ENCODE measurements around the gene LGALS3BP. TPM values are rescaled to one million over a fixed set of nuclear protein-coding genes. Genes with fewer than 3 reads are reported as not detected.
A peak's percentile ranks its signal among the peaks of the same experiment; 100 is the strongest.
"Not testable (repeated sequence)": the region's sequence is repeated elsewhere in the genome, so short reads cannot be mapped to it uniquely, and the experiment has no call there.

Gene LGALS3BP, protein sequence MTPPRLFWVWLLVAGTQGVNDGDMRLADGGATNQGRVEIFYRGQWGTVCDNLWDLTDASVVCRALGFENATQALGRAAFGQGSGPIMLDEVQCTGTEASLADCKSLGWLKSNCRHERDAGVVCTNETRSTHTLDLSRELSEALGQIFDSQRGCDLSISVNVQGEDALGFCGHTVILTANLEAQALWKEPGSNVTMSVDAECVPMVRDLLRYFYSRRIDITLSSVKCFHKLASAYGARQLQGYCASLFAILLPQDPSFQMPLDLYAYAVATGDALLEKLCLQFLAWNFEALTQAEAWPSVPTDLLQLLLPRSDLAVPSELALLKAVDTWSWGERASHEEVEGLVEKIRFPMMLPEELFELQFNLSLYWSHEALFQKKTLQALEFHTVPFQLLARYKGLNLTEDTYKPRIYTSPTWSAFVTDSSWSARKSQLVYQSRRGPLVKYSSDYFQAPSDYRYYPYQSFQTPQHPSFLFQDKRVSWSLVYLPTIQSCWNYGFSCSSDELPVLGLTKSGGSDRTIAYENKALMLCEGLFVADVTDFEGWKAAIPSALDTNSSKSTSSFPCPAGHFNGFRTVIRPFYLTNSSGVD
- 10.6 TPM for total RNA-seq

DNA sequence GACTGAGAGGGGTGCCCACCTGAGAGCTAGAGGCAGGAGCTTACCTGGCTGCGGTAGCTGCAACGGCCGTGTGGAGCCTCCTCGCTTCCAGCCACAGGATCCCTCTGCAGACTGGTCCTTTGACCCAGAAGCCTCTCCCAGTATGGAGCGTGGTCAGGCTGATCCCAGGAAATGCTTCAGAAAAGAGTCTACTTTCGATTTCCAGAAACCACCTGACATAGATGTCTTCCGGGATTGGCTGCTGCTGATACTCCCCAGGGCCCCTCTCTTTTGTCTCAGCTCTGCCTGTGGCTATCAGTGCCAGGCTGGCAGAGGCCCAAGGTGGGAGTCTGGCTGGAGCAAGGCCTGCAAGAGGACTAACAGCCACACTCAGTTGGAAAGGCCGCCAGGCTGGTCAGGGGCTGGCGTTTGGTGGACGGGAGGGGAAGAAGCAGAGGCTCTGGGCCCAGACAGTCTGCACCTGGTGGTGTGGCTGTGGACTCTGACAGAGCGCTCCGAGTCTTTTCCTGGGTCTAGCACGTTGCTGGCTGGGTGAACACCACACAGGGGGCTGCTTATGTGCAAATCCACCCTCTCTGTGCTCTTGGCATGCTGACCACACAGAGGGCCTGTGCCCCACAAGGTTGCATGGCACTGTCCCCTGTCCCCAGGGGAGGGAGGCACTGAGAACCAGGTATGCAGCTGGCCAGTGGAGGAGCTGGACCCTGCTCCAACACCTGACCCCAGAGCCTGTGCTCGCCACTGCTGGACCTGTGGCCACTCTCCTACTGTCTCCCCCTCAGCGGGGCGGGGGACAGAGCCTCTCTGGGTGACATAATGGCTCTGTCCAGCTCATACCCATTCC is at the start of gene LGALS3BP:
Gene LGALS3BP, minus strand, starts transcription at position 144 of the 844 bp plus-strand sequence. CDS start 2,732 bp downstream, outside the sequence.
- FAIRE-seq: no peak
- DNase-seq (ENCODE audit: low spot score in 2 of 2): peak; percentile 72 to 82

DNA sequence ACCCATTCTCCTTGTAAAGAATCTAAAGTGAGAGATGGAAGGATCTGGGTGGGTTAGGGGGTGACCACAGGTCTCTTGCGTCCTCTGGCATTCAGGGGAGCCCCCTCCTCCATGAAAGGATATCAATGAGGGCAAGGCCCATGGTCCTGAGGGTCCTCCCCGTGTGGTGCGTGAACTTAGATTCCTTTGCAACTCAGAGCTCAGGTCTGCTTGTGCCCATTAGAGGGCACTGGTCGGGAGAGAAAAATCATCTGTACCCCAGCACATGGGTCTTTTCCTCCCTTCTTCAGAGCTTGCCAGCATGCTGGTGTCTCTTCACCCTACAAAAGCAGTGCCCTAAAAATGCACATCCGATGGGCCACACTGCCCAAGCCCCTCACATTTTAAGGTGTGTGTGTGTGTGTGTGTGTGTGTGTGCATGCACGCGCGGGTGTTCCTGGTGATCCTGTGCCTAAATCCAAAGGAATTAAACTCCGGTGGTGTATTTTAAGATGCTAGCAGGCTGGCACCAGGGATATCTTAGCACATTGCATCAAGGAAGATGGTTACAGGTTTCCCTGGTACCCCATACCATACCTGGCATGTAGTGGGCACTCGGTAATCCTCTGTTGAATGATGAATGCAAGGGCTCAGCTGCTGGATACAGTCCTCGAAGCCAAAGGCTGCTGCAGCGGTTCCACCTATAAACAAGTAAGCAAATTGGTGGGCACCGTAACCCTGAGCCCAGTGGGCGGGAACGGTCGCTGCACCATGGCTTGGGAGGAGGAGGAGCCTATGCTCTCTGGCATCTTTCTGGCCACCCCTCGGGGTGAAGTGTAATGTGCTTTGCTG is 49.0 kb upstream of the LGALS3BP start:
- FAIRE-seq: no peak
- no peak for DNase-seq (ENCODE audit: low spot score in 2 of 2)

- FAIRE-seq: no peak
- DNase-seq (ENCODE audit: low spot score in 2 of 2): no peak
Measured at GRCh38 chr17:79027925-79028491, 48.3 kb upstream of the LGALS3BP start.

GRCh38 chr17:79027274-79027924 is 47.7 kb upstream of the LGALS3BP start:
- no peak for DNase-seq (ENCODE audit: low spot score in 2 of 2)

GRCh38 chr17:79026376-79027273 is 46.9 kb upstream of the LGALS3BP start:
- FAIRE-seq (no peak), DNase-seq (ENCODE audit: low spot score in 2 of 2) (no peak)

More at GRCh38 chr17:79027274-79027924, 47.7 kb upstream of the LGALS3BP start:
- no peak for FAIRE-seq

DNA sequence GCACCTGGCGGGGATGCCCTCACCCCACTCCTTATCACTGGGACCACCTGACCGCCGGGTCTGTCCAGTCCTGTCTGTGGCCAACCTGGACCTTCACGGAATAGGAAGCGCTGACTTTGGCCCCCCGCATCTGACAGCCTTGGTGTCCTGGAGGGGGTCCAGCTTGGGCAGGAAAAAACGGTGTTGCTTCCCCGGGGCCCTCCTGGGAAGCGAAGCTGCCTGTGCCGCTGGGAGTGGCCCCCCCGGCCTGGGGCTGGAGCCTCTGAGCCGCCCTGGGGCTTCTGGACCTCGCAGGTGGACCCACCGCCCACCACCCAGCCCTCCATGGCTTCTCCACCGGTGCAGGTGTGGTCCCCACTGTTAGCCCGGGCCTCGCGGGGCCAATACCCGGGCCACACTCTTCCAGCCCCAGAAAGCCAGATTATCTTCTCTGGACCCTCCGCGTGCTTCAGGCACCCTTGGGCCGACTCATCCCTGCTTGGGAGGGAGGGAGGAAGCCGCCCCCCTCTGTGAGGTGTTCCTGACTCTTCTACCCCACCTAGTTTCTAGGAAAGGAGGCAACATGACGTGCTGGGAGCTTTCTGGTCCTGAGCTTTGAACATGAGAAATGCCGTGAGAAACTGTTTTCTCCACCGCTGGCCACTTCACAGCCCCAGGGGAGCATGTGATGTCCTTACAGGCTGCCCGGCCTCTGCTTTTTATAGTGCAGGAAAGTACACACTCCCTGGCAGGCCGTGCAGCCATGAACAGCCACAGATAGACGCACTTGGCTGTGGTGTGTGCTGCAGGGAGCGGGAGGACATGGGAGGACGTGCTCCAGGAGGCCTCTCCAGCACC is 45.4 kb upstream of the LGALS3BP start:
- FAIRE-seq: no peak

DNA sequence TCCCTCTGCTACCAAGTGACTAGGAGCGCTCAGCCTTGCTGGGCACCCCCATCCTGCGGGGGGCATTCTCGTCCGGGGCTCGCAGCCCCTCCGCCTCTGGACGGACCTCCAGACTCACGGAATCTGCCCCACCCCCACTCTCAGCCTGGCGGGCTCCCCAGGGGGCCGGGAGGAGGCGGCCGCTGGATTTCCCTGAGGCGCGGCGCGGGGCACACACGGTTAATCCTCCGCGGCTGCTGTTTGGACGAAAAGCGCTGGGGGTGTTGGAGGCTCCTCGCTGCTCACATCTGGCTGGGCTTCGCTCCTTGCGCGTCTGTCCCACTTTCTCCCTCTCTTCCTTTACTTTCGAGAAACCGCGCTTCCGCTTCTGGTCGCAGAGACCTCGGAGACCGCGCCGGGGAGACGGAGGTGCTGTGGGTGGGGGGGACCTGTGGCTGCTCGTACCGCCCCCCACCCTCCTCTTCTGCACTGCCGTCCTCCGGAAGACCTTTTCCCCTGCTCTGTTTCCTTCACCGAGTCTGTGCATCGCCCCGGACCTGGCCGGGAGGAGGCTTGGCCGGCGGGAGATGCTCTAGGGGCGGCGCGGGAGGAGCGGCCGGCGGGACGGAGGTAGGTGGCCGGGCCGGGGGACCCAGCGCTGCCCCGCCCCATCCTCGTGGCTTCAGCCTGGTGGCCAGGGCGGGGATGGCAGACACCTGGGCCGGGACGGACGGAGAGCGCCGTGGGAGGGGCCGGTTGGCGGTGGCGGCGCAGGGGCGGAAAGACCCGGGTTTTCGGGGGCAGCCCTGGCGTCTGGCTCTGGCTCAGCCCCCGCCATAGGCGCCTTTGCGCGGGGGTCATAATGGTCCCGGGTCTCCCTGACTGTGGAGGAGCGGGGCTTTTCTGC is 44.4 kb upstream of the LGALS3BP start, which contains the start of gene C1QTNF1:
Gene C1QTNF1, plus strand, starts transcription at position 284 of the 886 bp plus-strand sequence. CDS start 19,800 bp downstream, outside the sequence.
- DNase-seq (ENCODE audit: low spot score in 2 of 2) (peak in 1 of 2 donors; percentile 60), FAIRE-seq (no peak)

More for the DNA sequence above, 45.4 kb upstream of the LGALS3BP start:
- DNase-seq (ENCODE audit: low spot score in 2 of 2): no peak

GRCh38 chr17:79023180-79023705 is 43.5 kb upstream of the LGALS3BP start:
- DNase-seq (ENCODE audit: low spot score in 2 of 2) (no peak), FAIRE-seq (no peak)

DNA sequence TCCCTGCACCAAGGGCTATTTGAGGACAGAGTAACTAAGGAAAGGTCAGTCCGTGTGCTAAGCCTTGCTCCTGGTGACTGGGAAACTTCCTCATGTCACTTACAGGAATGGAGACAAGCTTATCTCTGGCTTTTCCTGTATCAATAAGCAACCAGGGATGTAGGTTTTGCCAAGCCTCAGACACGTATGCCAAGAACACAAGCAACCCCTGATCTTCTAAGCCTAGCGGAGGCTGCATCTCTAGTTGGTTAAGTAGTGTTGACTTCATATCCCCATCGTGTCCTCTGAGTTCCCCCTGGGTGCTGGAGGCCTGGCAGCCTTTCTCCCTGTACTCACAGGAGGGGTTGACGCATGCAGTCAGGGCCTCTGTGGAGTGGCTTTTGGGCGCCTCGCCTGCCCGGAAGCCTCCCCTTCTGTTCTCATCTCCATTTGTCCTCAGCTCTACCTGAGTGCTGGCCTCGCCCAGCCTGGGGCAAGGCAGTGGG is 42.8 kb upstream of the LGALS3BP start:
- FAIRE-seq (no peak), DNase-seq (ENCODE audit: low spot score in 2 of 2) (no peak)

- not testable (repeated sequence) for FAIRE-seq
Measured at GRCh38 chr17:79021929-79022328, 42.2 kb upstream of the LGALS3BP start.

DNA sequence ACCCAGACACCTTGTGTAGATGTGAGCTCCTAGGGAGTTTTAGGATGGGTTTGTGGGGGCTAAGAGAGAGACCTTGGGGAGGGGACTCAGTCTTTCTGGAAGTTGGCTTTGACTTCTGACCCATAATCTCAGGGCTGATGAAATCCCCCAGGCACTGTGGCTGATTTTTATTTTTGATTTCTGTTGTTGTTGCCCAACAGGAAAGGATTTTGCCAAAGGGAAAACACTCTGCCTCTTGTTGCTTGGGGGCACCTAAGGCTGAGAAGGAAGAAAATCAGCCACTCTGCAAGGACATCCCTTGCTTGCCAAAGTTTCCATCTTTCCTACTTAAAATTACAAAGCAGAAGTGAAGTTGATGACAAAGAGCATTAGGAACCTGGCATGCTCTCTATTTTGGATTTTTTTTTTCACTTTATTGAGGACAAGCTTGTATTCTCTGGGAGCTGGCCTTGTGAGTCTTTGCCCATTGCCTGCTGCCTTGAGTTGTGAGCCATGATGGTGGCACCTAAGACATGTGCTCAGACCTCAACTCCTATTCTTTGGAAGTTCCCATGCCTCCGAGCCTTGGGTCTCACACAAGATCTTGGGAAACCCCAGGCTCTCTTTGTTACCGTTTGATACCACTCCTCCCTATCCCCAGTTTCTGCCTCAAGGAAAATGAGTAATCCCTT is 41.0 kb upstream of the LGALS3BP start:
- FAIRE-seq: no peak

More at GRCh38 chr17:79021929-79022328, 42.2 kb upstream of the LGALS3BP start:
- not testable (repeated sequence) for DNase-seq (ENCODE audit: low spot score in 2 of 2)

DNA sequence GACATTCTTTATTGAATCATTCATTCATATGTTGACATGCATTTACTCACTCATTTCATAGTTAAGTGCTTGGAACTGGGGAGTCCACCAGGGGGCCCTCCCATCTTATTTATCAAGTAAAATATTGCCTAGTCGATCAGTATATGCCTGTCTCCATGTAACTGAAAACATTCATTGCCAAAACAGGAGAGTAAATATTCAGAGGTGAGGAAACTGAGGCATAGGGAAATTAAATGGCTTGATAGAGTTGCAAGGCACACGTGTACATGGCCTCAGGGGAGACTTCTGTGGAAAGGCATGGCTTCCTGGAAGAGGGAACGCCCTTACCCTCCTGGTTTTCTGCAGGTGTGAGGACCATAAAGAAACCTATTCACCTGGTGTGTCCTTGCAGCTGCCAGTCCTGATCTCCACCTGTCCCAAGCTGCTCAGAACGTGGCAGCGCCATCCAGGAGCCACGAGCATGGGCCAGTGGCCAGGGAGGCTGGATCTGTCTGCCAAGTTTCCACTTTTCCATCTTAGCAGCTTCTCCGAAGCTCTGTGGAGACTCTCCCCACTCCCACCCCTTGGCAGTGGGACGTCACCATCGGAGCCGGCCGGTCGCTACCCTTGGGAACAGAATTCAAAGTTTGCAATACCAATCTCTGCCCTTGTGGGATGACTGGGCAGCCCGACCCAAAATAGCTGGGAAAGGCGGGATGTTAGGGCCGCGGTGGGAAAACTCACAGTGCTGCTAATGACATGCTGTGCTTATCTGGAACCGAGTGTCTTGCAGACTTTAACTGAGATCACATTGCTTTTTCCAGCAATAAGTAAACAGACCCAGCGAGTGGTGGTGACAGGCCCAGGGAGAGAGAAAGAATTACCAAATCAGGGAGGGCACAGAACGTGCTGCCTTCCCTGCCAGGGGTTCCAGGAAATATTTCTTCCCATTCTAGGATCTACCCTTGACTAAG is 40.2 kb upstream of the LGALS3BP start:
- FAIRE-seq (no peak), DNase-seq (ENCODE audit: low spot score in 2 of 2) (no peak)

More for the DNA sequence above, 41.0 kb upstream of the LGALS3BP start:
- DNase-seq (ENCODE audit: low spot score in 2 of 2): no peak

GRCh38 chr17:79019261-79019631 is 39.5 kb upstream of the LGALS3BP start:
- DNase-seq (ENCODE audit: low spot score in 2 of 2) (no peak), FAIRE-seq (no peak)

DNA sequence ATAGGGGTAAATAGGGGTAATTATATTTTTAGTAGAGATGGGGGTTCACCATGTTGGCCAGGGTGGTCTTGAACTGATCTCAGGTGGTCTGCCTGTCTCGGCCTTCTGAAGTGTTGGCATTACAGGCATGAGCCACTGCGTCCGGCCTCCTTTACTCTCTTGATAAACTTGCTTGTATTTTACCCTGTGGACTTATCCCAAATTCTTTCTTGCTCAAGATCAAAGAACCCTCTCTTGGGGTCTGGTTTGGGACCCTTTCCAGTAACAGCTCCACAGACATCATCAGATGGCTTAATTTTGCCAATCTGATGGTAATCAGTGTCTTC is 38.6 kb upstream of the LGALS3BP start:
- no peak for DNase-seq (ENCODE audit: low spot score in 2 of 2)
- FAIRE-seq: no peak
